C4-2B (cell line): Measurements from ENCODE around the gene SLC22A15.

Experiments used
- ZFX ChIP-seq: fragments of 450-650 bp; IDR thresholded peaks from 2 replicates; pipeline ENCODE4 v1.6.1; 2017
- TF ChIP-seq, protein P1 (sequence below): fragments of 450-650 bp; conservative IDR thresholded peaks from 2 replicates; pipeline ENCODE4 v1.5.1; 2017; ENCODE audit warnings: mild to moderate bottlenecking

GRCh38 chr1:116076831-116077230 is 100.5 kb downstream of the SLC22A15 start:
- TF ChIP-seq, protein P1, sequence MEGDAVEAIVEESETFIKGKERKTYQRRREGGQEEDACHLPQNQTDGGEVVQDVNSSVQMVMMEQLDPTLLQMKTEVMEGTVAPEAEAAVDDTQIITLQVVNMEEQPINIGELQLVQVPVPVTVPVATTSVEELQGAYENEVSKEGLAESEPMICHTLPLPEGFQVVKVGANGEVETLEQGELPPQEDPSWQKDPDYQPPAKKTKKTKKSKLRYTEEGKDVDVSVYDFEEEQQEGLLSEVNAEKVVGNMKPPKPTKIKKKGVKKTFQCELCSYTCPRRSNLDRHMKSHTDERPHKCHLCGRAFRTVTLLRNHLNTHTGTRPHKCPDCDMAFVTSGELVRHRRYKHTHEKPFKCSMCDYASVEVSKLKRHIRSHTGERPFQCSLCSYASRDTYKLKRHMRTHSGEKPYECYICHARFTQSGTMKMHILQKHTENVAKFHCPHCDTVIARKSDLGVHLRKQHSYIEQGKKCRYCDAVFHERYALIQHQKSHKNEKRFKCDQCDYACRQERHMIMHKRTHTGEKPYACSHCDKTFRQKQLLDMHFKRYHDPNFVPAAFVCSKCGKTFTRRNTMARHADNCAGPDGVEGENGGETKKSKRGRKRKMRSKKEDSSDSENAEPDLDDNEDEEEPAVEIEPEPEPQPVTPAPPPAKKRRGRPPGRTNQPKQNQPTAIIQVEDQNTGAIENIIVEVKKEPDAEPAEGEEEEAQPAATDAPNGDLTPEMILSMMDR = no peak
- TF ChIP-seq ZFX = no peak
